IMR-90 (cell line): ENCODE data around the gene LRRC52. TPM values are rescaled to one million over a fixed set of nuclear protein-coding genes. Genes with fewer than 3 reads are reported as not detected.

Source experiments
- ATAC-seq: fragments of 200-7000 bp; cut with Tn5 transposase; 2 replicates; pipeline ENCODE4 v1.9.1; 2020; ENCODE audit warnings: low read depth, mild to moderate bottlenecking, moderate library complexity
- BruUV-seq: library from RNA; stranded (reverse); fragments of 400-500 nt; replicated peaks from 2 replicates; lab custom pipeline; 2021; lab: Mats Ljungman, UMichigan
- CTCF ChIA-PET: fragments of 300-600 bp; formaldehyde crosslinking; extraction: SDS; loops from one replicate; lab custom pipeline; 2021; ENCODE audit warnings: antibody characterized with exemption; lab: Yijun Ruan, JAX
- POLR2A ChIA-PET: fragments of 300-600 bp; sonication (Branson Sonifier 250); formaldehyde crosslinking; loops from one replicate; lab custom pipeline; 2022; ENCODE audit warnings: antibody characterized with exemption; ENCODE audit not compliant: unreplicated experiment; lab: Charles Lee
- DNase-seq: peaks from one replicate; pipeline ENCODE4 v3.0.0; 2013
- H2AFZ ChIP-seq: replicated peaks from 2 replicates; pipeline ENCODE3; 2013; ENCODE audit warnings: low read length, mild to moderate bottlenecking; ENCODE audit not compliant: poor library complexity
- H2AK5ac ChIP-seq: 2 replicates; pipeline ENCODE4 v1.6.1; 2013; ENCODE audit warnings: low read depth, low read length, inconsistent platforms
- H2AK9ac ChIP-seq: replicated peaks from 2 replicates; pipeline ENCODE3; 2013; ENCODE audit warnings: mild to moderate bottlenecking, low read depth, low read length, moderate library complexity; ENCODE audit not compliant: poor library complexity
- H2BK120ac ChIP-seq: 2 replicates; pipeline ENCODE4 v1.6.1; 2013; ENCODE audit warnings: low read depth, low read length, inconsistent platforms
- H2BK15ac ChIP-seq: 3 replicates; pipeline ENCODE4 v1.6.1; 2013; ENCODE audit warnings: low read depth, low read length, inconsistent platforms
- H2BK20ac ChIP-seq: 2 replicates; pipeline ENCODE4 v1.6.1; 2013; ENCODE audit warnings: low read depth, mild to moderate bottlenecking, inconsistent platforms, low read length, moderate library complexity
- H2BK5ac ChIP-seq: 2 replicates; pipeline ENCODE4 v1.6.1; 2013; ENCODE audit warnings: mild to moderate bottlenecking, low read depth, low read length, inconsistent platforms; ENCODE audit not compliant: poor library complexity, severe bottlenecking
- H3K14ac ChIP-seq: replicated peaks from 2 replicates; pipeline ENCODE4 v1.6.1; 2013; ENCODE audit warnings: low read depth, low read length, inconsistent platforms
- H3K18ac ChIP-seq: 2 replicates; pipeline ENCODE4 v1.6.1; 2013; ENCODE audit warnings: low read depth, low read length, control low read depth
- H3K23ac ChIP-seq: 2 replicates; pipeline ENCODE4 v1.6.1; 2013; ENCODE audit warnings: low read depth, low read length, inconsistent platforms
- H3K27ac ChIP-seq: 2 replicates; pipeline ENCODE4 v1.5.1; 2013; ENCODE audit warnings: mild to moderate bottlenecking, control low read depth, low read length; ENCODE audit not compliant: insufficient read depth
- H3K27me3 ChIP-seq: 2 replicates; pipeline ENCODE4 v1.6.1; 2013; ENCODE audit warnings: low read length; ENCODE audit not compliant: control insufficient read depth, insufficient read depth
- H3K36me3 ChIP-seq: 2 replicates; pipeline ENCODE4 v1.6.1; 2013; ENCODE audit warnings: low read length, mixed read lengths; ENCODE audit not compliant: control insufficient read depth, insufficient read depth
- H3K4ac ChIP-seq: 2 replicates; pipeline ENCODE4 v1.6.1; 2013; ENCODE audit warnings: low read depth, low read length, inconsistent platforms
- H3K4me1 ChIP-seq: 2 replicates; pipeline ENCODE4 v1.6.1; 2013; ENCODE audit warnings: low read length, mixed read lengths; ENCODE audit not compliant: control insufficient read depth, insufficient read depth
- H3K4me2 ChIP-seq: 2 replicates; pipeline ENCODE4 v1.6.1; 2013; ENCODE audit warnings: low read depth, mild to moderate bottlenecking, control low read depth, low read length, moderate library complexity
- H3K4me3 ChIP-seq: 2 replicates; pipeline ENCODE4 v1.5.1; 2013; ENCODE audit warnings: low read depth, mild to moderate bottlenecking, control low read depth, low read length, moderate library complexity; ENCODE audit not compliant: insufficient read depth
- H3K56ac ChIP-seq: 2 replicates; pipeline ENCODE4 v1.6.1; 2013; ENCODE audit warnings: low read length, inconsistent platforms; ENCODE audit not compliant: insufficient read depth; ENCODE audit errors: extremely low read depth
- H3K79me1 ChIP-seq, 2 experiments: 2 replicates each; pipeline ENCODE4 v1.6.1; 2013; ENCODE audit warnings: low read length in 2 of 2, inconsistent platforms in 1 of 2, low read depth in 1 of 2
- H3K9ac ChIP-seq: 2 replicates; pipeline ENCODE4 v1.6.1; 2013; ENCODE audit warnings: low read depth, low read length, control low read depth
- H3K9me1 ChIP-seq: 2 replicates; pipeline ENCODE4 v1.6.1; 2013; ENCODE audit warnings: low read length, inconsistent platforms; ENCODE audit not compliant: insufficient read depth
- H3K9me3 ChIP-seq: 2 replicates; pipeline ENCODE4 v1.6.1; 2013; ENCODE audit warnings: low read length; ENCODE audit not compliant: control insufficient read depth, insufficient read depth
- H4K20me1 ChIP-seq: 2 replicates; pipeline ENCODE4 v1.6.1; 2013; ENCODE audit warnings: low read length, inconsistent platforms; ENCODE audit not compliant: insufficient read depth
- H4K5ac ChIP-seq: 2 replicates; pipeline ENCODE4 v1.6.1; 2013; ENCODE audit warnings: mild to moderate bottlenecking, low read depth, low read length, control low read depth
- H4K8ac ChIP-seq, 2 experiments: 2 replicates each; pipeline ENCODE4 v1.6.1; 2013; ENCODE audit warnings: low read depth in 2 of 2, low read length in 2 of 2, control low read depth in 1 of 2, inconsistent platforms in 1 of 2
- H4K91ac ChIP-seq: 2 replicates; pipeline ENCODE4 v1.6.1; 2013; ENCODE audit warnings: low read depth, low read length, inconsistent platforms; ENCODE audit not compliant: insufficient read depth
- BHLHE40 ChIP-seq: fragments of 150-350 bp; IDR thresholded peaks from 2 replicates; pipeline ENCODE4 v1.6.1; 2016; ENCODE audit warnings: mild to moderate bottlenecking, low read depth, low read length
- ELK1 ChIP-seq: fragments of 150-350 bp; IDR thresholded peaks from 2 replicates; pipeline ENCODE4 v1.6.1; 2016; ENCODE audit warnings: low read depth, mild to moderate bottlenecking, low read length, moderate library complexity, borderline replicate concordance
- FOS ChIP-seq: fragments of 150-350 bp; IDR thresholded peaks from 2 replicates; pipeline ENCODE4 v1.6.1; 2016; ENCODE audit warnings: low read depth, low read length
- MAFK ChIP-seq: IDR thresholded peaks from 2 replicates; pipeline ENCODE4 v1.6.1; 2012; ENCODE audit warnings: low read depth, low read length, improper control_type of control experiment
- MAZ ChIP-seq: IDR thresholded peaks from 2 replicates; pipeline ENCODE4 v1.6.1; 2012; ENCODE audit warnings: low read depth, mild to moderate bottlenecking, low read length, improper control_type of control experiment, moderate library complexity, borderline replicate concordance
- MXI1 ChIP-seq: IDR thresholded peaks from 2 replicates; pipeline ENCODE4 v1.6.1; 2012; ENCODE audit warnings: low read depth, mild to moderate bottlenecking, low read length, moderate library complexity, borderline replicate concordance
- NFE2L2 ChIP-seq: fragments of 150-350 bp; IDR thresholded peaks from 2 replicates; pipeline ENCODE4 v1.6.1; 2016; ENCODE audit warnings: low read depth, mild to moderate bottlenecking, low read length
- POLR2A ChIP-seq: IDR thresholded peaks from 2 replicates; pipeline ENCODE4 v1.6.1; 2012; ENCODE audit warnings: mild to moderate bottlenecking, low read depth, low read length
- RAD21 ChIP-seq: IDR thresholded peaks from 2 replicates; pipeline ENCODE4 v1.6.1; 2012; ENCODE audit warnings: low read length, improper control_type of control experiment
- RCOR1 ChIP-seq: IDR thresholded peaks from 2 replicates; pipeline ENCODE4 v1.6.1; 2012; ENCODE audit warnings: mild to moderate bottlenecking, low read length, improper control_type of control experiment; ENCODE audit not compliant: insufficient replicate concordance
- SMC3 ChIP-seq: fragments of 150-350 bp; IDR thresholded peaks from 2 replicates; pipeline ENCODE4 v1.6.1; 2016; ENCODE audit warnings: low read depth, mild to moderate bottlenecking, antibody characterized with exemption, low read length, moderate library complexity
- USF2 ChIP-seq: fragments of 150-350 bp; IDR thresholded peaks from 2 replicates; pipeline ENCODE4 v1.6.1; 2017; ENCODE audit warnings: mild to moderate bottlenecking, antibody characterized with exemption, low read length, low read depth
- WGBS, 2 experiments: methylation state at CpG; one replicate each; pipeline versions ENCODE4 v1.1.5 to v1.1.7; 2013; ENCODE audit warnings: missing lambda C conversion rate in 2 of 2; ENCODE audit not compliant: insufficient read length in 1 of 2; ENCODE audit errors: extremely low coverage in 2 of 2; 5-methylcytosine and 5-hydroxymethylcytosine counted together
- dilution Hi-C: fragments of 300-500 bp; cut with HindIII; formaldehyde crosslinking; loops from one replicate; pipeline ENCODE4 v1.14.3; 2018; ENCODE audit warnings: low sequenced_read_pairs; ENCODE audit not compliant: unreplicated experiment
- in situ Hi-C: fragments of 300-500 bp; cut with MboI; formaldehyde crosslinking; loops from 3 replicates; pipeline ENCODE4 v1.14.3; 2019; ENCODE audit warnings: low sequenced_read_pairs, inconsistent platforms, mixed read lengths
- intact Hi-C: fragments of 100-400 bp; cut with micrococcal nuclease; formaldehyde crosslinking; loops from 2 replicates; pipeline ENCODE4 v1.10.0; 2022
- polyA plus RNA-seq, 3 experiments: library from polyadenylated mRNA; depleted of rRNA; stranded (reverse); fragments of >200 nt; gene quantifications; 2 replicates each; pipeline ENCODE4 v1.2.3, GENCODE V29; 2012; ENCODE audit warnings: low replicate concordance in 1 of 3
- total RNA-seq: library from RNA; depleted of rRNA; stranded (reverse); fragments of >200 nt; gene quantifications from 2 replicates; pipeline ENCODE4 v1.2.3, GENCODE V29; 2012

The LRRC52 gene
- total and polyA plus RNA-seq, 2 of the 4 experiments (the other 2 are of a cell fraction), result not detected

- no TSS peak for BruUV-seq
- no peaks in the 10 kb centered on the region for H3K4me1 ChIP-seq
- no peak overlapping the region for H2BK120ac ChIP-seq
- no CpG with 5 or more reads among the region's 9 CpGs for WGBS, 2 experiments
- H3K4me2 ChIP-seq, result no peak overlapping the region
- no peaks in the 10 kb centered on the region for H3K9me3 ChIP-seq
- intact Hi-C loops, result no loop called here
- no peak overlapping the region for H2BK20ac ChIP-seq
- no peak overlapping the region for H2BK5ac ChIP-seq
- H2AFZ ChIP-seq, result no peak overlapping the region
- in situ Hi-C loops, result no loop called here
- ATAC-seq (no peak), DNase-seq (no peak)
- no peak overlapping the region for H2AK5ac ChIP-seq
- H4K5ac ChIP-seq, result no peak overlapping the region
- no peak overlapping the region for H3K18ac ChIP-seq
- H4K91ac ChIP-seq, result no peak overlapping the region
- no peak overlapping the region for H3K14ac ChIP-seq
- no peak overlapping the region for H3K27ac ChIP-seq
- no peak overlapping the region for H4K8ac ChIP-seq
- no peak overlapping the region for H2BK15ac ChIP-seq
- H3K9ac ChIP-seq, result no peak overlapping the region
- no peaks in the 10 kb centered on the region for H4K20me1 ChIP-seq
- ChIA-PET POLR2A (no interaction called here), CTCF (no interaction called here)
- dilution Hi-C loops, result no loop called here
- H3K4ac ChIP-seq, result no peak overlapping the region
- no peak overlapping the region for H3K56ac ChIP-seq
- H3K27me3 ChIP-seq, result peaks cover 3% of the 10 kb centered on the region
- H3K23ac ChIP-seq, result no peak overlapping the region
- TF ChIP-seq POLR2A, result no peak
- TF ChIP-seq SMC3, result no peak
- TF ChIP-seq MAFK, result no peak
- TF ChIP-seq RCOR1, result no peak
- TF ChIP-seq ELK1, result no peak
- no peak for TF ChIP-seq MAZ
- no peak for TF ChIP-seq RAD21
- TF ChIP-seq FOS, result no peak
- no peak for TF ChIP-seq NFE2L2
- no peak for TF ChIP-seq MXI1
- TF ChIP-seq BHLHE40, result no peak
- no peak for TF ChIP-seq USF2
- H3K79me1 ChIP-seq, result no peaks in the 10 kb centered on the region
- H3K9me1 ChIP-seq, result no peaks in the 10 kb centered on the region
- H3K4me3 ChIP-seq, result no peak overlapping the region
- H2AK9ac ChIP-seq, result no peak overlapping the region
- no peaks in the 10 kb centered on the region for H3K36me3 ChIP-seq
Observed at GRCh38 chr1:165560883-165561656, 17.3 kb downstream of the LRRC52 start.
